Fibroblast of lung (primary cell): ENCODE results near the gene FNBP1L. TPM values are rescaled to one million over a fixed set of nuclear protein-coding genes. Genes with fewer than 3 reads are reported as not detected.
"Not testable (repeated sequence)": the region's sequence is repeated elsewhere in the genome, so short reads cannot be mapped to it uniquely, and the experiment has no call there.

Experiments
- DNase-seq, 2 donors: peaks; one replicate each; pipeline versions ENCODE4 v3.0.0 to v3.0.0-alpha.2; 2010; ENCODE audit warnings: low read depth in 2 of 2
- H2AFZ ChIP-seq: 2 replicates; pipeline ENCODE4 v1.5.1; 2012; ENCODE audit warnings: low read length, control low read depth, inconsistent platforms
- H3K27ac ChIP-seq: 2 replicates; pipeline ENCODE4 v1.5.1; 2011; ENCODE audit warnings: low read length, control low read depth; ENCODE audit not compliant: insufficient read depth
- H3K27me3 ChIP-seq: 2 replicates; pipeline ENCODE4 v1.5.1; 2011; ENCODE audit warnings: mild to moderate bottlenecking, low read length; ENCODE audit not compliant: control insufficient read depth, insufficient read depth
- H3K36me3 ChIP-seq: 2 replicates; pipeline ENCODE4 v1.5.1; 2011; ENCODE audit warnings: low read length; ENCODE audit not compliant: control insufficient read depth, insufficient read depth
- H3K4me1 ChIP-seq: 2 replicates; pipeline ENCODE4 v1.5.1; 2011; ENCODE audit warnings: low read length; ENCODE audit not compliant: control insufficient read depth, insufficient read depth; ENCODE audit errors: extremely low read depth
- H3K4me2 ChIP-seq: 2 replicates; pipeline ENCODE4 v1.5.1; 2011; ENCODE audit warnings: low read length, control low read depth; ENCODE audit not compliant: insufficient read depth; ENCODE audit errors: extremely low read depth
- H3K4me3 ChIP-seq, 4 experiments: fragments of 200-600 bp in 1 of 4; sonication (generic) in 1 of 4; replicated peaks in 1 of 4; 2 replicates each; pipeline ENCODE4 v1.5.1; 2011 to 2016; ENCODE audit warnings: low read length in 4 of 4, low read depth in 3 of 4, mild to moderate bottlenecking in 3 of 4, control low read depth in 2 of 4, inconsistent platforms in 1 of 4, mixed read lengths in 1 of 4; ENCODE audit not compliant: insufficient read depth in 1 of 4; ENCODE audit errors: control extremely low read depth in 1 of 4
- H3K79me2 ChIP-seq: 2 replicates; pipeline ENCODE4 v1.5.1; 2012; ENCODE audit warnings: mild to moderate bottlenecking, low read length, inconsistent platforms; ENCODE audit not compliant: control insufficient read depth, insufficient read depth
- H3K9ac ChIP-seq: 2 replicates; pipeline ENCODE4 v1.5.1; 2011; ENCODE audit warnings: mild to moderate bottlenecking, low read length, control low read depth; ENCODE audit not compliant: insufficient read depth
- H3K9me3 ChIP-seq: 2 replicates; pipeline ENCODE4 v1.5.1; 2012; ENCODE audit warnings: low read depth, low read length; ENCODE audit not compliant: control insufficient read depth, insufficient read depth
- H4K20me1 ChIP-seq: 2 replicates; pipeline ENCODE4 v1.5.1; 2011; ENCODE audit warnings: low read length; ENCODE audit not compliant: control insufficient read depth, insufficient read depth; ENCODE audit errors: extremely low read depth
- EZH2 ChIP-seq: IDR thresholded peaks from 2 replicates; pipeline ENCODE4 v1.5.1; 2012; ENCODE audit warnings: low read length, control low read depth, mild to moderate bottlenecking; ENCODE audit errors: missing control alignments
- polyA plus RNA-seq, 2 donors: library from polyadenylated mRNA; depleted of rRNA in 1 of 2; stranded (reverse) in 1 of 2; unstranded in 1 of 2; fragments of >200 nt; gene quantifications; 2 replicates each; pipeline ENCODE4 v1.2.1, GENCODE V29; 2011 to 2012; ENCODE audit warnings: missing spikeins in 1 of 2
- total RNA-seq: library from RNA; depleted of rRNA; stranded (reverse); fragments of >200 nt; gene quantifications from 2 replicates; pipeline ENCODE4 v1.2.1, GENCODE V29; 2014
- TF ChIP-seq, protein P1 (sequence below), 2 donors: IDR thresholded peaks in 1 of 2; conservative IDR thresholded peaks in 1 of 2; 1 replicate in 1 of 2; 2 replicates in 1 of 2; pipeline ENCODE4 v1.5.1; 2011 to 2012; ENCODE audit warnings: low read length in 2 of 2, control low read depth in 1 of 2, inconsistent platforms in 1 of 2, low read depth in 1 of 2, mild to moderate bottlenecking in 1 of 2

FNBP1L gene
- total and polyA plus RNA-seq, 2 donors (not counting 1 experiment from before 2014, with no cell fraction given): 3.0 to 4.1 TPM

GRCh38 chr1:93471911-93472310, 24.0 kb downstream of the FNBP1L start:
- Histone ChIP-seq H3K4me2 (no peak overlapping the region), H3K27ac (no peak overlapping the region)

DNA sequence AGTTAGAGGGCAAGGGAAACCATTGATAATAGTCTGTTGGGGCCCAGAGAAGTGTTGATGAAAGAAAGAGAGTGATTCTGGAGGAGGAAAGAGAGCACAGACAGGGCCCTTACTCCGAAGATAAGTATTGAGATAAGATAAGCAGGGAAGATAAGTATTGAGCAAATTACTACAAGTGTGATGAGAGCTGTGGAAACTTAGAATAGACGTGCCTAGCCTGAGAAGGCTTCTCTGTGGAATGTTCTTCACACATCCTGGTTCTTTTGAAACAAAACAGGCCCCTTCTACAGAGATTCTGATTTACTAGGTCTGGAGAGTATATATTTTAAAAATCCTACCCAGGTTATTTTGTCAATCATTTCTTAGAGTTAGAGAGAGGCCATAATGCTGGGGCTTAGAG, 26.4 kb downstream of the FNBP1L start:
- no peaks in the 10 kb centered on the region for H3K36me3 ChIP-seq
- H3K9me3 ChIP-seq: no peaks in the 10 kb centered on the region
- no peak overlapping the region for H3K9ac ChIP-seq
- H3K4me2 ChIP-seq: no peak overlapping the region
- H3K27ac ChIP-seq: no peak overlapping the region
- H3K4me1 ChIP-seq: no peaks in the 10 kb centered on the region
- H2AFZ ChIP-seq: no peak overlapping the region
- no peaks in the 10 kb centered on the region for H4K20me1 ChIP-seq
- TF ChIP-seq, protein P1, sequence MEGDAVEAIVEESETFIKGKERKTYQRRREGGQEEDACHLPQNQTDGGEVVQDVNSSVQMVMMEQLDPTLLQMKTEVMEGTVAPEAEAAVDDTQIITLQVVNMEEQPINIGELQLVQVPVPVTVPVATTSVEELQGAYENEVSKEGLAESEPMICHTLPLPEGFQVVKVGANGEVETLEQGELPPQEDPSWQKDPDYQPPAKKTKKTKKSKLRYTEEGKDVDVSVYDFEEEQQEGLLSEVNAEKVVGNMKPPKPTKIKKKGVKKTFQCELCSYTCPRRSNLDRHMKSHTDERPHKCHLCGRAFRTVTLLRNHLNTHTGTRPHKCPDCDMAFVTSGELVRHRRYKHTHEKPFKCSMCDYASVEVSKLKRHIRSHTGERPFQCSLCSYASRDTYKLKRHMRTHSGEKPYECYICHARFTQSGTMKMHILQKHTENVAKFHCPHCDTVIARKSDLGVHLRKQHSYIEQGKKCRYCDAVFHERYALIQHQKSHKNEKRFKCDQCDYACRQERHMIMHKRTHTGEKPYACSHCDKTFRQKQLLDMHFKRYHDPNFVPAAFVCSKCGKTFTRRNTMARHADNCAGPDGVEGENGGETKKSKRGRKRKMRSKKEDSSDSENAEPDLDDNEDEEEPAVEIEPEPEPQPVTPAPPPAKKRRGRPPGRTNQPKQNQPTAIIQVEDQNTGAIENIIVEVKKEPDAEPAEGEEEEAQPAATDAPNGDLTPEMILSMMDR (conservative IDR thresholded peaks at IDR 0.05 in 1 of 2, IDR thresholded peaks at IDR 0.05 in 1 of 2; ENCODE audit: low read depth in 1 of 2, low read length in 2 of 2): no peak
- TF ChIP-seq EZH2: no peak
- DNase-seq: no peak
- H3K27me3 ChIP-seq: no peaks in the 10 kb centered on the region
- H3K79me2 ChIP-seq: no peaks in the 10 kb centered on the region
- H3K4me3 ChIP-seq: no peak overlapping the region

More at GRCh38 chr1:93471911-93472310, 24.0 kb downstream of the FNBP1L start:
- Histone ChIP-seq H3K79me2 (no peaks in the 10 kb centered on the region), H3K4me1 (no peaks in the 10 kb centered on the region), H3K9ac (no peak overlapping the region), H3K4me3 (no peak overlapping the region), H4K20me1 (no peaks in the 10 kb centered on the region), H3K36me3 (no peaks in the 10 kb centered on the region), H3K9me3 (no peaks in the 10 kb centered on the region), H3K27me3 (no peaks in the 10 kb centered on the region), H2AFZ (no peak overlapping the region)
- peak; percentile 86 to 88 for DNase-seq
- TF ChIP-seq, protein P1 (conservative IDR thresholded peaks at IDR 0.05 in 1 of 2, IDR thresholded peaks at IDR 0.05 in 1 of 2; ENCODE audit: low read depth in 1 of 2, low read length in 2 of 2): no peak
- no peak for TF ChIP-seq EZH2

DNA sequence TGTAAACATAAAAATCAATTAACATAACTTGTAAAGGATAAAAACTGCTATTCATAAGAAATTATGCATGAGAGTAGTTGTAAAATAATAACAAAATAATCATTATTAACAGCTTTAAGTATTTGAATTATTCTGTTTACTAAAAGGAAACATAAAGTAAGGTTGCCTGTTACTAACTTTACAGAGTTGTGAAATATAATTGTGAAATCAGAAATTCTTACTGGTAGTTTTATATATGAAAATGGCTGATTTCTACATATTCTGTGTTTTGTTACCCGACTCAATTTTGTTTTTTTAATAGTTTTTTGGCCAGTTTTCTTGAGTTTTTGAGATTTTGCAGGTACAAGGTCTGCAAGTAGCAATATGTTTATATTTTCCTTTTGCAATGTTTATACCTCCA, 27.8 kb downstream of the FNBP1L start:
- Histone ChIP-seq H3K9ac (no peak overlapping the region), H3K9me3 (no peaks in the 10 kb centered on the region), H3K27me3 (no peaks in the 10 kb centered on the region), H3K79me2 (no peaks in the 10 kb centered on the region), H3K4me1 (no peaks in the 10 kb centered on the region), H2AFZ (no peak overlapping the region), H3K4me3 (no peak overlapping the region), H3K27ac (no peak overlapping the region), H3K36me3 (no peaks in the 10 kb centered on the region), H3K4me2 (no peak overlapping the region), H4K20me1 (no peaks in the 10 kb centered on the region)
- TF ChIP-seq EZH2: no peak
- TF ChIP-seq, protein P1 (conservative IDR thresholded peaks at IDR 0.05 in 1 of 2, IDR thresholded peaks at IDR 0.05 in 1 of 2; ENCODE audit: low read depth in 1 of 2, low read length in 2 of 2): no peak
- peak in 1 of 2 donors; percentile 21 for DNase-seq

- H3K4me3 ChIP-seq, H3K4me2 ChIP-seq, H3K27ac ChIP-seq, H2AFZ ChIP-seq, H3K9ac ChIP-seq, H3K4me1 ChIP-seq, DNase-seq, H3K27me3 ChIP-seq, H3K9me3 ChIP-seq, H3K79me2 ChIP-seq, H3K36me3 ChIP-seq, H4K20me1 ChIP-seq: not testable (repeated sequence)
Observed at GRCh38 chr1:93479133-93479745, 31.3 kb downstream of the FNBP1L start.

DNA sequence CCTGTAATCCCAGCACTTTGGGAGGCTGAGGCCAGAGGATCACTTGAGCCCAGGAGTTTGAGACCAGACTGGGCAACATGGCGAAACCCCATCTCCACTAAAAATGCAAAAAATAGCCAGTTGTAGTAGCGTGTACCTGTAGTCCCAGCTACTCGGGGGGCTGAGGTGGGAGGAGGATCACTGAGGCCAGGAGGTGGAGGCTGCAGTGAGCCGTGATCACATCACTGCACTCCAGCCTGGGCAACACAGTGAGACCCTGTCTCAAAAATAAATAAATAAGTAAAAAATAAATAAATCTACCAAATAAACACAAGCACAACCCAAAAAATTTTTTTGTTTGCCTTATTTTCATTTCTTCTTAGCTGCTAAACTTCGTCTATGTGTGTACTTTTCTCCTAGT, 34.0 kb downstream of the FNBP1L start:
- H3K9me3 ChIP-seq, H3K4me3 ChIP-seq, H2AFZ ChIP-seq, DNase-seq, H3K36me3 ChIP-seq, H3K9ac ChIP-seq, H3K27me3 ChIP-seq, H3K4me1 ChIP-seq, H3K79me2 ChIP-seq, H4K20me1 ChIP-seq, H3K4me2 ChIP-seq, H3K27ac ChIP-seq: not testable (repeated sequence)
